K562 (cell line): Measurements from ENCODE around the gene PLXDC2. TPM values are rescaled to one million over a fixed set of nuclear protein-coding genes. Genes with fewer than 3 reads are reported as not detected.

Source experiments
- CBFA2T2 ChIP-seq: fragments of 450-650 bp; conservative IDR thresholded peaks from 2 replicates; pipeline ENCODE4 v1.6.1; 2017; ENCODE audit warnings: mild to moderate bottlenecking
- CBFB ChIP-seq: sonication (generic); formaldehyde crosslinking; IDR thresholded peaks from 2 replicates; pipeline ENCODE4 v1.4.0; 2020; ENCODE audit warnings: mild to moderate bottlenecking, missing genetic modification reagents
- CEBPB ChIP-seq: fragments of 450-650 bp; IDR thresholded peaks from 2 replicates; pipeline ENCODE4 v1.6.1; 2016; ENCODE audit warnings: missing genetic modification characterization, missing compliant biosample characterization
- E2F8 ChIP-seq: fragments of 450-650 bp; IDR thresholded peaks from 2 replicates; pipeline ENCODE4 v1.7.1; 2018; ENCODE audit warnings: mild to moderate bottlenecking, low read depth; ENCODE audit not compliant: partially characterized antibody
- HDAC8 ChIP-seq: fragments of 450-650 bp; IDR thresholded peaks from 2 replicates; pipeline ENCODE4 v1.6.1; 2016; ENCODE audit warnings: mild to moderate bottlenecking, missing genetic modification characterization, moderate library complexity, missing compliant biosample characterization
- MAFF ChIP-seq: IDR thresholded peaks from 2 replicates; pipeline ENCODE4 v1.6.1; 2012; ENCODE audit warnings: low read length, improper control_type of control experiment
- MAFG ChIP-seq: fragments of 450-650 bp; conservative IDR thresholded peaks from 2 replicates; pipeline ENCODE4 v1.6.1; 2016; ENCODE audit warnings: missing genetic modification characterization, missing compliant biosample characterization
- PURB ChIP-seq: sonication (generic); formaldehyde crosslinking; IDR thresholded peaks from 2 replicates; pipeline ENCODE4 v1.9.0; 2021; ENCODE audit warnings: low read depth, mild to moderate bottlenecking, missing genetic modification reagents
- TSHZ1 ChIP-seq: fragments of 250-450 bp; sonication (Bioruptor Pico); IDR thresholded peaks from 2 replicates; pipeline ENCODE4 v1.4.0; 2020; ENCODE audit warnings: mild to moderate bottlenecking, moderate library complexity
- ZC3H8 ChIP-seq: fragments of 450-650 bp; IDR thresholded peaks from 2 replicates; pipeline ENCODE4 v1.6.1; 2017
- ZMIZ1 ChIP-seq, 2 experiments: fragments of 150-350 bp in 1 of 2; IDR thresholded peaks; 2 replicates each; pipeline ENCODE4 v1.6.1; 2012 to 2016; ENCODE audit warnings: low read depth in 2 of 2, low read length in 2 of 2, mild to moderate bottlenecking in 1 of 2, moderate library complexity in 1 of 2
- ZNF316 ChIP-seq: fragments of 450-650 bp; IDR thresholded peaks from 2 replicates; pipeline ENCODE4 v1.6.1; 2016
- ZNF445 ChIP-seq: fragments of 250-450 bp; sonication (Bioruptor Pico); IDR thresholded peaks from 2 replicates; pipeline ENCODE4 v1.4.0; 2020; ENCODE audit warnings: low read depth, mild to moderate bottlenecking, moderate library complexity
- ZNF609 ChIP-seq: sonication (generic); formaldehyde crosslinking; IDR thresholded peaks from 2 replicates; pipeline ENCODE4 v1.8.1; 2023; ENCODE audit warnings: missing genetic modification reagents, mild to moderate bottlenecking, borderline replicate concordance
- polyA plus RNA-seq, 8 experiments: library from polyadenylated mRNA; depleted of rRNA in 4 of 8; stranded (reverse) in 5 of 8; unstranded in 3 of 8; fragments of >200 nt; fragmentation: Nextera tagmentation in 2 of 8; fragmentation: Illumina TruSeq in 1 of 8; extraction: Ambion mirVana in 2 of 8; extraction: Trizol in 1 of 8; gene quantifications; 2 replicates each; pipeline versions ENCODE4 v1.2.1 to v1.2.3, GENCODE V29; 2011 to 2014; ENCODE audit warnings: inconsistent platforms in 1 of 8, missing spikeins in 1 of 8
- total RNA-seq, 7 experiments: library from RNA; depleted of rRNA in 6 of 7; stranded (reverse); fragments of >200 nt in 6 of 7; fragmentation: Illumina TruSeq in 2 of 7; extraction: Trizol in 2 of 7; gene quantifications; 2 replicates each; pipeline versions ENCODE4 v1.2.1 to v1.2.3, GENCODE V29; 2011 to 2021; ENCODE audit warnings: low replicate concordance in 1 of 7

PLXDC2 gene
- total and polyA plus RNA-seq, 9 of the 15 experiments (the other 6 are each of a cell fraction or from before 2014, with no cell fraction given) = 0.01 to 0.33 (median 0.10) TPM; not detected in 3

- TF ChIP-seq MAFG (tag) (0 out of 2 replicates have a peak, but pooled peaks have one; percentile 8), PURB (CRISPR knock-in tag) (no peak), ZC3H8 (no peak), ZNF609 (CRISPR knock-in tag) (no peak), CBFB (CRISPR knock-in tag) (no peak), HDAC8 (tag) (no peak), ZNF445 (no peak), CBFA2T2 (no peak), ZMIZ1 (IDR thresholded peaks at IDR 0.05; ENCODE audit: low read depth in 2 of 2, low read length in 2 of 2) (no peak), ZNF316 (peak; percentile 24; the same call in 1 of the 2 replicates), CEBPB (tag) (no peak), E2F8 (no peak), MAFF (peak; percentile 45; the same call in 1 of the 2 replicates), TSHZ1 (no peak)
Observed at GRCh38 chr10:20272608-20273007, 456.4 kb downstream of the PLXDC2 start (continued).
